GM04503 (cell line): ENCODE data around the gene C4orf36.

ENCODE experiments used
- DNase-seq: peaks from one replicate; pipeline ENCODE4 v3.0.0-alpha.2; 2012; ENCODE audit warnings: low read depth

The C4orf36 gene

GRCh38 chr4:86855572-86855971, 36.6 kb downstream of the C4orf36 start:
- peak; percentile 53 for DNase-seq

- DNase-seq = no peak
These were observed 39.0 kb downstream of the C4orf36 start for GRCh38 chr4:86853209-86853608.

GRCh38 chr4:86848732-86849619, 43.2 kb downstream of the C4orf36 start, which contains the start of gene SLC10A6:
SLC10A6 (minus strand) TSS chr4:86849384; CDS start chr4:86849115, 269 bp downstream.
- no peak for DNase-seq

- DNase-seq = no peak
These were observed 44.1 kb downstream of the C4orf36 start for GRCh38 chr4:86848136-86848535.

GRCh38 chr4:86847571-86847970, 44.7 kb downstream of the C4orf36 start:
- no peak for DNase-seq

- peak; percentile 56 for DNase-seq
These were observed 45.3 kb downstream of the C4orf36 start for GRCh38 chr4:86846921-86847320.

- DNase-seq = no peak
These were observed 46.6 kb downstream of the C4orf36 start for GRCh38 chr4:86845593-86845992.

- no peak for DNase-seq
These were observed 50.9 kb downstream of the C4orf36 start for GRCh38 chr4:86841309-86841708.

- no peak for DNase-seq
These were observed 51.4 kb downstream of the C4orf36 start for GRCh38 chr4:86840858-86841257.

GRCh38 chr4:86837691-86838503, 54.3 kb downstream of the C4orf36 start:
- DNase-seq = no peak

GRCh38 chr4:86835677-86836076, 56.5 kb downstream of the C4orf36 start:
- no peak for DNase-seq

GRCh38 chr4:86834901-86835300, 57.3 kb downstream of the C4orf36 start:
- peak; percentile 69 for DNase-seq

- no peak for DNase-seq
These were observed 58.6 kb downstream of the C4orf36 start for GRCh38 chr4:86833615-86834014.

GRCh38 chr4:86831262-86832130, 60.7 kb downstream of the C4orf36 start:
- peak; percentile 78 for DNase-seq
